BJ (cell line): ENCODE results near the gene PPP1R11. TPM values are rescaled to one million over a fixed set of nuclear protein-coding genes. Genes with fewer than 3 reads are reported as not detected.
A peak's percentile ranks its signal among the peaks of the same experiment; 100 is the strongest.

Experiments
- CTCF ChIA-PET: fragments of 350-600 bp; formaldehyde crosslinking; extraction: SDS; loops from one replicate; lab custom pipeline; 2021; ENCODE audit warnings: antibody characterized with exemption, inconsistent platforms; lab: Yijun Ruan, JAX
- POLR2A ChIA-PET: fragments of 300-600 bp; sonication (Branson Sonifier 250); formaldehyde crosslinking; extraction: SDS; loops from one replicate; lab custom pipeline; 2021; ENCODE audit warnings: antibody characterized with exemption; lab: Charles Lee
- DNase-seq: peaks from one replicate; pipeline ENCODE4 v3.0.0-alpha.2; 2011; ENCODE audit warnings: low read depth
- H3K27me3 ChIP-seq: 2 replicates; pipeline ENCODE4 v1.6.0; 2011; ENCODE audit warnings: low read length; ENCODE audit not compliant: control insufficient read depth, insufficient read depth
- H3K36me3 ChIP-seq: 2 replicates; pipeline ENCODE4 v1.5.1; 2011; ENCODE audit warnings: low read length; ENCODE audit not compliant: control insufficient read depth, insufficient read depth
- H3K4me3 ChIP-seq: 2 replicates; pipeline ENCODE4 v1.5.1; 2011; ENCODE audit warnings: low read depth, mild to moderate bottlenecking, control low read depth, low read length
- polyA plus RNA-seq: library from polyadenylated mRNA; depleted of rRNA; stranded (reverse); fragments of >200 nt; gene quantifications from 2 replicates; pipeline ENCODE4 v1.2.3, GENCODE V29; 2011
- TF ChIP-seq, protein P1 (sequence below): IDR thresholded peaks from 2 replicates; pipeline ENCODE4 v1.5.1; 2011; ENCODE audit warnings: low read depth, mild to moderate bottlenecking, control low read depth, inconsistent platforms, low read length, moderate library complexity; ENCODE audit not compliant: insufficient read depth

PPP1R11 gene
- polyA plus RNA-seq, 1 experiment: 56.4 TPM

DNA sequence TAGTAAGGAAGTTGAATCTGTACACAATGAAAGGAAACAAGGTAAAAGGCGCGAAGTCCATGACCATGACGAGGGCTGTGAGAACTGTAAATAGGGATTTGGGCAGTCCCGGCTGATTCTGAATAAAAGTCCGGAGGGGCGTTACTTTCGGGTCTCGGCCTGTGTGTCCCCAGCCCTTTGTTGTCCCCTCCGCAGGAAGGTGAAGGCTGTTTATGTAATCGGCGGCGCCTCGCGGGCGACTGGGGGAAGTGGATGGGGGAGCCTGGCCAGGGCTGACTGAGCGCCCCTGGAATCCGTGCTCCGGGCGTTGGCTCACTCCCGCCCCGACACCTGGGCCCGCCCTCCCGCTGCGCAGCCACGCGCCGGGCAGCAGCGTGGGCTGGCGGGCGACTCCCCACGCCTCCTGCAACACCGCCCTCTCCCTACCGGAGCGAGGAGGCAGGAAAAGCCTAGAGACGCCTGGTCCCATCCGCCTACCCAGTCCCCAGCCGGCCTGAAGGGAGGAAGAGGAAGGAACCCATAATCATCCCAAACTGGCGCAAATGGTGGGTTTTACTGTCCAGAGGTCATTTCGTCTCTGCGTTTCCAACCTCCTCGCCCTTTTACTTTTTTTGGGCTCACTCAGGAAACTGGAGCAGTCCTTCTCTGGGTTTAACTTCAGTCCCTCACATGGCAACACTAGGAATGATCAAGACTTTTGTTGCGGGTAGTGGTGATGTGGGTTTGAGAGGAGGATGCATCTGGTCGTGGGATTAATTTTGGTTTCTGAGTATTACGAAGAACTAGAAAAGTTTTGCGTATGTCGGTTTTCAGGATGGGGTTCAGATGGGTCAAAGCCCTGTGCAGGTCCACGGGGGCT is 33.8 kb downstream of the PPP1R11 start:
- CTCF ChIA-PET: interaction anchor here (1.0 to 1.6 kb wide), 5 partner anchors 13 to 70 kb away, joined by 3 to 31 read pairs (median 7); no protein-coding TSS in a partner anchor
- Histone ChIP-seq H3K36me3 (no peaks in the 10 kb centered on the region), H3K27me3 (peaks cover 33% of the 10 kb centered on the region), H3K4me3 (peak overlapping the region; percentile 4)
- POLR2A ChIA-PET: no interaction called here
- no peak for DNase-seq
- TF ChIP-seq, protein P1, sequence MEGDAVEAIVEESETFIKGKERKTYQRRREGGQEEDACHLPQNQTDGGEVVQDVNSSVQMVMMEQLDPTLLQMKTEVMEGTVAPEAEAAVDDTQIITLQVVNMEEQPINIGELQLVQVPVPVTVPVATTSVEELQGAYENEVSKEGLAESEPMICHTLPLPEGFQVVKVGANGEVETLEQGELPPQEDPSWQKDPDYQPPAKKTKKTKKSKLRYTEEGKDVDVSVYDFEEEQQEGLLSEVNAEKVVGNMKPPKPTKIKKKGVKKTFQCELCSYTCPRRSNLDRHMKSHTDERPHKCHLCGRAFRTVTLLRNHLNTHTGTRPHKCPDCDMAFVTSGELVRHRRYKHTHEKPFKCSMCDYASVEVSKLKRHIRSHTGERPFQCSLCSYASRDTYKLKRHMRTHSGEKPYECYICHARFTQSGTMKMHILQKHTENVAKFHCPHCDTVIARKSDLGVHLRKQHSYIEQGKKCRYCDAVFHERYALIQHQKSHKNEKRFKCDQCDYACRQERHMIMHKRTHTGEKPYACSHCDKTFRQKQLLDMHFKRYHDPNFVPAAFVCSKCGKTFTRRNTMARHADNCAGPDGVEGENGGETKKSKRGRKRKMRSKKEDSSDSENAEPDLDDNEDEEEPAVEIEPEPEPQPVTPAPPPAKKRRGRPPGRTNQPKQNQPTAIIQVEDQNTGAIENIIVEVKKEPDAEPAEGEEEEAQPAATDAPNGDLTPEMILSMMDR: no peak

DNA sequence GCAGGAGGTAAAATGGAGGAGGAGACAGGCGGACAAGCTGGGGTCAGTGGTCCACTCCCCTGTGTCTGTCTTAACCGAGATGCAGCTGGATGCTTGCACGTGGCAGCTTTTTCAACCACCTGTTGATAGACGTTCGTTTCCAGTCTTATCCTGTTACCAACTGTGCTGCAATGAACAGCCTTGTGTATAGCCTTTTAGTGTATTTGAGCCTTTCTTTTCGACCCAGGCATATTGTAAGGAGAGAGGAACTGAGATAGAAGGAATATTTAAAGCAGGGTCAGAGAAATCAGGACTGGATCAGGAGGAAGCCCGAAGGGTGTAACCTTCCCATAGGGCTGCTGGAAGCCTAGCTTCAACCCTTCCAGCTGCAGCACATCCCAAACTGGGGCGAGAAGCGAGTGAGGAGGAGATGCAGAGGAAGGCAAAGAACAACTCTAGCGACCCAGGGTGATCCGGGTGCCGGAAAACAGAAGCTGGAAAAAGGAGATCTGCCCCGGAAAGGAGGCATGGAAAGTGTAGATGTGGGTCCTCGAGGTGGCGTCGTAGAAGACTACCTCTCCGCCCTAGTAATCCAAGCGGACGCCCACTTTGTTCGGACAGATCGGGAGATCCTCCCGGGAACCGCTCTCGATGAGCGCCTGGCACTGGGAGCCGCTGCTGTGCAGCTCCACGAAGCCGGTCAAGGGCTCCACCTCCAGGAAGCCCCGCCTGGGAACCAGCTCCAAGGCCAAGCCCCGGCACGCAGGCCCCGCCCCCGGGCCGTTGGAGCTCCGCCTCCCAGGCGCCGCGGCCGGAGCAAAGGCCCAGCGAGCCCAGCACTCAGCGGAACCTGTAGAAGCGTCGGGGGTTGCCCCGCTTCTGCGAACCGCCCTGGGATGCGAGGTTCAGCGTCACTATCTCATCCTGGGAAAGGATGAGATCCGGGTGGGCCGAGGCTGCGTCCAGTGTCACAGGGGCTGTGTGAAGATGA is 34.7 kb downstream of the PPP1R11 start:
- H3K27me3 ChIP-seq: peaks cover 36% of the 10 kb centered on the region
- peak overlapping the region; percentile 33 for H3K4me3 ChIP-seq
- H3K36me3 ChIP-seq: no peaks in the 10 kb centered on the region
- peak; percentile 19 for DNase-seq
- ChIA-PET CTCF (interaction anchor here (0.6 to 2.3 kb wide), 13 partner anchors 8 to 367 kb away, joined by 3 to 31 read pairs (median 4); no protein-coding TSS in a partner anchor), POLR2A (no interaction called here)
- TF ChIP-seq, protein P1: peak; percentile 33; the same call in 1 of the 2 replicates

DNA sequence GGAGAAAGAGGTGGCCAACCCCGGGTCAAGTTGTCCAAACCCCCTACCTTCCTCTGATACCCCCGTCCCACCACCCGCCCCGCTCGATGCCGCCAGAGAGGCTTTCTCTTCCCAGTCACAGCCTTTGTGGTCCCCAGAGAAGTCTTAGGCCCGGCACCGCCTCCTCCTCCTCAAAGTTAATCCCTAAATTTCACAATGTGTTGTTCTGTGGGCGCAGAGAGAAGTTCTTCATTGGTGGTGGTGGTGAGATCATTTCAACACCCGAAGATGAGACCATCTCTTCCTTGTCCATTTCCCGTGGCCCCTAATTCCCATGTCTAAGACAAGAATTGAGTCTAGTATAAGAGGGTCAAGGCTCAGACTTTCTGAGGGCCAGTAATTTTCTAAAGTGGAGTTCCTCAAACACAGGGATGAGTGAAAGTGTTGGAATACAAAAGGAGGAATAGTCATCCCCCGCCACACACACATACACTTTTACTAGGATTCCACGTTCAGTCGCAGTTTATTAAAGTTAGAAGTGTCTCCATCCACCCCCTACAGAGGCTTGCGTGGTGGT is 35.5 kb downstream of the PPP1R11 start:
- H3K27me3 ChIP-seq: peaks cover 34% of the 10 kb centered on the region
- no peaks in the 10 kb centered on the region for H3K36me3 ChIP-seq
- TF ChIP-seq, protein P1: no peak
- POLR2A ChIA-PET: no interaction called here
- H3K4me3 ChIP-seq: peak overlapping the region; percentile 28
- CTCF ChIA-PET: interaction anchor here (0.6 to 7.6 kb wide), 30 partner anchors 9 to 352 kb away, joined by 3 to 199 read pairs (median 6); partner anchors contain the start of gene TRIM40
- no peak for DNase-seq

DNA sequence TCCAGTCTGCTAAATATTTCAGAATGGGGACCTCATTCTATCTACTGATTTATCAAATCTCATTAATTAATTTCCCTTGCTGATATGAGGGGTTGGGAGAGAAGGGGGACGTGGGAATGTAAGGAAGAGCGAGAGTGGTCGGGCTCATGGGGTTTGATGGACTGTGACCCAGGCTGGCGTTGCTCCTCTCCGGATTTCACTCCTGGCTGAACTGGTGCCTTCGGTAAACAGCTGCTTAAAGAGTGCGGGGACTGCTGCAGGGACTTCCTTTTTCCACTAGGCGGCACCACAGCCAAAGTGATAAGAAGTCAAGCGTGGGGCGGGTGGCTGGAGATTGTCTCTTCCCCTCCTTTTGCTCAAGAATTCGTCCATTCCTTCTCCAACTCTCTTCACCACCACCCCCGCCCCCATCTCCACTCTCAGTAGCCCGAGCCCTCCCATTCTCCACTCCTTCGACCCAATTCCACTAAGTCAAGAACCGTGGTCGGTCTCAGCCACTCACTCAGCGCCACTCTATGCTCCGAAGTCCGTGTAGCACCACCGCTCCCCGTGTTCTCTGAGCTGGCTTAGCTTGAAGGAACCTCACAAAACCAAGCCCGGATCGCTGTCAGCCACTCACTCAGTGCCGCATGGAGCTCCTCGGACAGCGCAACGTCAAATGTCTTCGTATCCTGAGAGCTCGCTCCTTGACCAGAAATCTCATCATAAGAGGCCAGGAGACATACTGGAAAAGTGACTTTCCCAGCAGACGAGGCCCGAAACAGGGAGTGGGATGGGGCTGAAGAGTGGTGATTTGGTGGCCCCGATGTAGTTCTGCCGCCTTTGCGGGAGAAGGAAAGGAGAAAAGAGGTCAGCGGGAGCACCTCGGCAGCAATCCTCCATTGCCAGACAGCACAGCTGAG is 36.2 kb downstream of the PPP1R11 start:
- peak overlapping the region; percentile 46 for H3K4me3 ChIP-seq
- ChIA-PET CTCF (interaction anchor here (0.6 to 7.6 kb wide), 34 partner anchors 9 to 297 kb away, joined by 3 to 199 read pairs (median 6); partner anchors contain the start of gene TRIM40), POLR2A (interaction anchor here (0.6 kb wide), 2 partner anchors 11 to 36 kb away, joined by 3 read pairs; partner anchors contain the start of gene PPP1R11)
- TF ChIP-seq, protein P1: peak; percentile 89
- no peaks in the 10 kb centered on the region for H3K36me3 ChIP-seq
- peak; percentile 33 for DNase-seq
- peaks cover 31% of the 10 kb centered on the region for H3K27me3 ChIP-seq
